B cell (primary cell): ENCODE data around the gene TUBB4A.

ENCODE experiments used
- EZH2 ChIP-seq: IDR thresholded peaks from 2 replicates; pipeline ENCODE4 v1.6.1; 2012; ENCODE audit warnings: borderline replicate concordance, low read depth, mild to moderate bottlenecking, moderate library complexity, low read length; ENCODE audit not compliant: insufficient read depth, poor library complexity, severe bottlenecking
- TF ChIP-seq, protein P1 (sequence below): fragments of 200-600 bp; IDR thresholded peaks from one replicate; pipeline ENCODE4 v1.8.0; 2022; ENCODE audit warnings: antibody characterized with exemption, mild to moderate bottlenecking

DNA sequence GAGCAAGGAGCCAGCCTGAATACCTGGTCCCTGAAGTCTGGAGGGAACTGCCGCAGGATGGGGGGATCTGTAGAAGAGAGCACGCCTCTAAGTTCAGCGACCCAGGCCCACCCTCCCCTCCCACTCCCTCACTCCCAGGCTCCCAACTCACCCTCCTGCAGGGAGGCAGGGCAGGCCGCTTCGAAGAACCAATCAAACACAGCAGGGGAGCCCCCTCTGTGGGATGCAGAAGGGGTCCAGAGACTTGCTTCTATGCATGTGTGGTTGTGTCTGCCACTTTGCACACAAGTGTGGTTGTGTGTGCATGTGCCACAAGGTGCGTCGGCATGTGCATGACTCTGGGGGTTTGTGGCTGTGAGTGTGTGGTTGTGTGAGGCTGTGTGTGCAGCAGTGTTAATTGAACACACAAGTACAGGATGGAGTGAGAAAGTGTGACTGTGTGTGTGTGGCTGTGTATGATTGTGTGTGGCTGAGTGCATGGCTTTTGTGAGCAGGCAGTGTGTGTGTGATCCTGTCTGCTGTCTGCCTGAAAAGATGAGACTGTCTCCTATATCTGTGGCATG is 22.2 kb downstream of the TUBB4A start:
- TF ChIP-seq, protein P1, sequence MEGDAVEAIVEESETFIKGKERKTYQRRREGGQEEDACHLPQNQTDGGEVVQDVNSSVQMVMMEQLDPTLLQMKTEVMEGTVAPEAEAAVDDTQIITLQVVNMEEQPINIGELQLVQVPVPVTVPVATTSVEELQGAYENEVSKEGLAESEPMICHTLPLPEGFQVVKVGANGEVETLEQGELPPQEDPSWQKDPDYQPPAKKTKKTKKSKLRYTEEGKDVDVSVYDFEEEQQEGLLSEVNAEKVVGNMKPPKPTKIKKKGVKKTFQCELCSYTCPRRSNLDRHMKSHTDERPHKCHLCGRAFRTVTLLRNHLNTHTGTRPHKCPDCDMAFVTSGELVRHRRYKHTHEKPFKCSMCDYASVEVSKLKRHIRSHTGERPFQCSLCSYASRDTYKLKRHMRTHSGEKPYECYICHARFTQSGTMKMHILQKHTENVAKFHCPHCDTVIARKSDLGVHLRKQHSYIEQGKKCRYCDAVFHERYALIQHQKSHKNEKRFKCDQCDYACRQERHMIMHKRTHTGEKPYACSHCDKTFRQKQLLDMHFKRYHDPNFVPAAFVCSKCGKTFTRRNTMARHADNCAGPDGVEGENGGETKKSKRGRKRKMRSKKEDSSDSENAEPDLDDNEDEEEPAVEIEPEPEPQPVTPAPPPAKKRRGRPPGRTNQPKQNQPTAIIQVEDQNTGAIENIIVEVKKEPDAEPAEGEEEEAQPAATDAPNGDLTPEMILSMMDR = no peak
- no peak for TF ChIP-seq EZH2
